PC-3 (cell line): ENCODE data around the gene MLIP. TPM values are rescaled to one million over a fixed set of nuclear protein-coding genes. Genes with fewer than 3 reads are reported as not detected.

ENCODE experiments used
- ATAC-seq: fragments of 200-7000 bp; cut with Tn5 transposase; 2 replicates; pipeline ENCODE4 v1.9.1; 2020; ENCODE audit warnings: mild to moderate bottlenecking, moderate library complexity
- BruUV-seq: library from RNA; stranded (reverse); fragments of 400-500 nt; replicated peaks from 2 replicates; lab custom pipeline; 2021; lab: Mats Ljungman, UMichigan
- CTCF ChIA-PET: fragments of 300-600 bp; sonication (Branson Sonifier 250); formaldehyde crosslinking; loops from one replicate; lab custom pipeline; 2022; ENCODE audit warnings: antibody characterized with exemption; lab: Charles Lee
- POLR2A ChIA-PET: fragments of 300-600 bp; sonication (Branson Sonifier 250); formaldehyde crosslinking; loops from one replicate; lab custom pipeline; 2022; ENCODE audit warnings: antibody characterized with exemption; ENCODE audit not compliant: unreplicated experiment; lab: Charles Lee
- DNase-seq: peaks from one replicate; pipeline ENCODE4 v3.0.0-alpha.2; 2015
- H2AFZ ChIP-seq: fragments of 300-600 bp; sonication (generic); 2 replicates; pipeline ENCODE4 v1.6.0; 2016; ENCODE audit warnings: antibody characterized with exemption, low read length
- H3F3A ChIP-seq: fragments of 300-600 bp; sonication (generic); one replicate; pipeline ENCODE4 v1.6.0; 2017; ENCODE audit warnings: antibody characterized with exemption, low read length, control low read depth, mild to moderate bottlenecking; ENCODE audit not compliant: unreplicated experiment
- H3K27ac ChIP-seq: fragments of 300-600 bp; sonication (generic); 2 replicates; pipeline ENCODE4 v1.5.1; 2016; ENCODE audit warnings: mild to moderate bottlenecking, low read length
- H3K27me3 ChIP-seq: fragments of 300-600 bp; sonication (generic); 2 replicates; pipeline ENCODE4 v1.6.1; 2016; ENCODE audit warnings: low read length, mixed read lengths
- H3K36me3 ChIP-seq: fragments of 300-600 bp; sonication (generic); 2 replicates; pipeline ENCODE4 v1.6.1; 2016; ENCODE audit warnings: low read depth, mixed run types, low read length, mixed read lengths
- H3K4me1 ChIP-seq: fragments of 300-600 bp; sonication (generic); 2 replicates; pipeline ENCODE4 v1.5.1; 2016; ENCODE audit warnings: low read length; ENCODE audit not compliant: insufficient read depth
- H3K4me2 ChIP-seq: fragments of 300-600 bp; sonication (generic); 2 replicates; pipeline ENCODE4 v1.6.0; 2016; ENCODE audit warnings: low read length
- H3K4me3 ChIP-seq: fragments of 300-600 bp; sonication (generic); 2 replicates; pipeline ENCODE4 v1.5.1; 2016; ENCODE audit warnings: mild to moderate bottlenecking, low read length, mixed read lengths
- H3K79me2 ChIP-seq: fragments of 300-600 bp; sonication (generic); 2 replicates; pipeline ENCODE4 v1.6.1; 2017; ENCODE audit warnings: low read length, mixed read lengths
- H3K9ac ChIP-seq: fragments of 300-600 bp; sonication (generic); 2 replicates; pipeline ENCODE4 v1.6.0; 2016; ENCODE audit warnings: mild to moderate bottlenecking, low read length
- H3K9me2 ChIP-seq: fragments of 300-600 bp; sonication (generic); replicated peaks from 2 replicates; pipeline ENCODE4 v1.6.1; 2016; ENCODE audit warnings: mixed run types, low read length, mixed read lengths
- H3K9me3 ChIP-seq: fragments of 300-600 bp; sonication (generic); 2 replicates; pipeline ENCODE4 v1.6.1; 2016; ENCODE audit warnings: low read length, mixed read lengths
- H4K20me1 ChIP-seq: fragments of 300-600 bp; sonication (generic); 2 replicates; pipeline ENCODE4 v1.6.1; 2016; ENCODE audit warnings: low read length, mixed read lengths
- EZH2 ChIP-seq: fragments of 300-600 bp; sonication (generic); IDR thresholded peaks from one replicate; pipeline ENCODE4 v1.6.1; 2017; ENCODE audit warnings: antibody characterized with exemption, mild to moderate bottlenecking, low read length; ENCODE audit not compliant: unreplicated experiment
- EZH2phosphoT487 ChIP-seq: fragments of 300-600 bp; sonication (generic); IDR thresholded peaks from 2 replicates; pipeline ENCODE4 v1.6.1; 2018; ENCODE audit warnings: mild to moderate bottlenecking, antibody characterized with exemption, low read length, borderline replicate concordance
- intact Hi-C: fragments of 100-400 bp; cut with micrococcal nuclease; formaldehyde crosslinking; loops from 2 replicates; pipeline ENCODE4 v1.9.0; 2023
- total RNA-seq: library from RNA; depleted of rRNA; stranded (reverse); fragments of >200 nt; gene quantifications from 2 replicates; pipeline ENCODE4 v1.2.3, GENCODE V29; 2014
- TF ChIP-seq, protein P1 (sequence below): fragments of 300-600 bp; sonication (generic); conservative IDR thresholded peaks from 2 replicates; pipeline ENCODE4 v1.5.1; 2017; ENCODE audit warnings: antibody characterized with exemption, low read depth, mild to moderate bottlenecking, low read length

MLIP gene
- total RNA-seq, 1 experiment from 2014 or later: not detected

DNA sequence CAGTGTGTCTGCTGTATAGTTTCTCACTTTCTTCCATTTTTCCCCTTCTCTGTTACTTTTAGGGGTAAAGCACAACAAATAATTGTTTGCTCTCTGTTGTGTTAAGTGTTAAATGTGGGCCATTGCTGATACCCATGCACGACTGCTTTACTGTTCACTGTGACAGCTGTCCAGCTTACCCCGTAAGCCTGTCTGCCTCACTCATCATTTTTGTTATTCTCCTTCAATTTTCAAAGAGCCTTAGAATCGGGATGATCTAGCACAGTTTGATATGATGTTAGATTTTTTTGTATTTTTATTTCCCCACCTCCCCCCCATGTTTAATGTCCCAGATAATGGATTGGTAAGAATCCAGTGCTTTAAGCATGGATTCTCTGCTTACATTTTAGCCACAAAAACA lies 41.2 kb upstream of the MLIP start:
- H3K9me2 ChIP-seq: no peaks in the 10 kb centered on the region
- no TSS peak for BruUV-seq
- DNase-seq: no peak
- H3K9me3 ChIP-seq: no peaks in the 10 kb centered on the region
- H2AFZ ChIP-seq: no peak overlapping the region
- no peak for ATAC-seq
- H3K4me1 ChIP-seq: no peaks in the 10 kb centered on the region
- ChIA-PET CTCF (no interaction called here), POLR2A (no interaction called here)
- H3K79me2 ChIP-seq: no peaks in the 10 kb centered on the region
- TF ChIP-seq, protein P1, sequence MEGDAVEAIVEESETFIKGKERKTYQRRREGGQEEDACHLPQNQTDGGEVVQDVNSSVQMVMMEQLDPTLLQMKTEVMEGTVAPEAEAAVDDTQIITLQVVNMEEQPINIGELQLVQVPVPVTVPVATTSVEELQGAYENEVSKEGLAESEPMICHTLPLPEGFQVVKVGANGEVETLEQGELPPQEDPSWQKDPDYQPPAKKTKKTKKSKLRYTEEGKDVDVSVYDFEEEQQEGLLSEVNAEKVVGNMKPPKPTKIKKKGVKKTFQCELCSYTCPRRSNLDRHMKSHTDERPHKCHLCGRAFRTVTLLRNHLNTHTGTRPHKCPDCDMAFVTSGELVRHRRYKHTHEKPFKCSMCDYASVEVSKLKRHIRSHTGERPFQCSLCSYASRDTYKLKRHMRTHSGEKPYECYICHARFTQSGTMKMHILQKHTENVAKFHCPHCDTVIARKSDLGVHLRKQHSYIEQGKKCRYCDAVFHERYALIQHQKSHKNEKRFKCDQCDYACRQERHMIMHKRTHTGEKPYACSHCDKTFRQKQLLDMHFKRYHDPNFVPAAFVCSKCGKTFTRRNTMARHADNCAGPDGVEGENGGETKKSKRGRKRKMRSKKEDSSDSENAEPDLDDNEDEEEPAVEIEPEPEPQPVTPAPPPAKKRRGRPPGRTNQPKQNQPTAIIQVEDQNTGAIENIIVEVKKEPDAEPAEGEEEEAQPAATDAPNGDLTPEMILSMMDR: no peak
- TF ChIP-seq EZH2phosphoT487: no peak
- TF ChIP-seq EZH2: no peak
- H3K4me3 ChIP-seq: no peak overlapping the region
- H3K27me3 ChIP-seq: no peaks in the 10 kb centered on the region
- no peaks in the 10 kb centered on the region for H3K36me3 ChIP-seq
- H3K4me2 ChIP-seq: no peak overlapping the region
- H4K20me1 ChIP-seq: no peaks in the 10 kb centered on the region
- no peak overlapping the region for H3K9ac ChIP-seq
- no peaks in the 10 kb centered on the region for H3F3A ChIP-seq
- intact Hi-C loops: no loop called here
- no peak overlapping the region for H3K27ac ChIP-seq

DNA sequence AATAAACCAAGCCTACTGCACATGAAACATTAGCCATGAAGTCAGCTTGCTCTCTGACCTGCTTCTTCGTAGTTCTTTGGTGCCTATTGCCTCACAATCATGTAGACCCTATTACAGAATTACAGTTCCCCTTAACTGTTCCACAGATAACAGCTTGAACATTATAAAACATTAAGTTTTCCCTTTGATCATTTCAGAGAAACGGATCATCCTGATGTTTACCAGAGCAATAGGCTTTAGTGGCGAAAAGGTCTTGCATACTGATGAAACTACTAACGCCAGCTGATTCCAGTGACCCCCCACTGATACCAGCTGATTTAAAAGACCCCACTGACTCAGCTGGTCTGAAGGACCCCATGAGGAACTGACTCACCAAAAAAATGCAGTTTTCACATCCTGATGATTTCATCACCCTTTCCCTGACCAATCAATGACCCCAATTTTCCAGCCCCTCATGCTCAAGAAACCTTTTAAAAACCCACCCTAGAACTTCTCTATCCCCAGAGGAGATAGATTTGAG lies 39.4 kb upstream of the MLIP start:
- CTCF ChIA-PET: no interaction called here

More for the DNA sequence above, 39.4 kb upstream of the MLIP start:
- POLR2A ChIA-PET: no interaction called here
- H3K9ac ChIP-seq: no peak overlapping the region
- H3K9me3 ChIP-seq: no peaks in the 10 kb centered on the region
- no peak overlapping the region for H3K4me2 ChIP-seq
- no peaks in the 10 kb centered on the region for H3K4me1 ChIP-seq
- DNase-seq: no peak
- no peak for ATAC-seq
- H3K79me2 ChIP-seq: no peaks in the 10 kb centered on the region
- BruUV-seq: no TSS peak
- no peak overlapping the region for H3K27ac ChIP-seq
- no peaks in the 10 kb centered on the region for H3K36me3 ChIP-seq
- H2AFZ ChIP-seq: no peak overlapping the region
- no peak overlapping the region for H3K4me3 ChIP-seq
- H3F3A ChIP-seq: no peaks in the 10 kb centered on the region
- no peaks in the 10 kb centered on the region for H4K20me1 ChIP-seq
- no peak for TF ChIP-seq EZH2
- TF ChIP-seq, protein P1: no peak
- no peak for TF ChIP-seq EZH2phosphoT487
- intact Hi-C loops: no loop called here
- H3K9me2 ChIP-seq: no peaks in the 10 kb centered on the region
- no peaks in the 10 kb centered on the region for H3K27me3 ChIP-seq
